Ishikawa (cell line): ENCODE results near the gene RETREG3.

Source experiments
- CEBPB ChIP-seq: IDR thresholded peaks from 2 replicates; pipeline ENCODE4 v1.6.1; 2012
- CREB1 ChIP-seq: IDR thresholded peaks from 2 replicates; pipeline ENCODE4 v1.6.1; 2012; ENCODE audit warnings: low read depth
- EGR1 ChIP-seq: IDR thresholded peaks from 2 replicates; pipeline ENCODE4 v1.6.1; 2012
- EP300 ChIP-seq: IDR thresholded peaks from 2 replicates; pipeline ENCODE4 v1.6.1; 2012; ENCODE audit warnings: borderline replicate concordance
- MAX ChIP-seq: IDR thresholded peaks from 2 replicates; pipeline ENCODE4 v1.6.1; 2012
- NFIC ChIP-seq: IDR thresholded peaks from 2 replicates; pipeline ENCODE4 v1.6.1; 2012
- RAD21 ChIP-seq: IDR thresholded peaks from 2 replicates; pipeline ENCODE4 v1.6.1; 2012; ENCODE audit warnings: low read depth
- REST ChIP-seq: IDR thresholded peaks from 2 replicates; pipeline ENCODE4 v1.6.1; 2012; ENCODE audit warnings: low read depth, mild to moderate bottlenecking
- TAF1 ChIP-seq: IDR thresholded peaks from 2 replicates; pipeline ENCODE4 v1.6.1; 2012; ENCODE audit warnings: low read depth, mild to moderate bottlenecking
- TEAD4 ChIP-seq: IDR thresholded peaks from 2 replicates; pipeline ENCODE4 v1.6.1; 2012
- USF1 ChIP-seq: IDR thresholded peaks from 2 replicates; pipeline ENCODE4 v1.6.1; 2012

GRCh38 chr17:42629411-42630009, 20.3 kb upstream of the RETREG3 start:
- TF ChIP-seq RAD21, result no peak
- TF ChIP-seq TAF1, result no peak
- TF ChIP-seq MAX, result no peak
- TF ChIP-seq EGR1, result no peak
- no peak for TF ChIP-seq CREB1
- TF ChIP-seq CEBPB, result no peak
- no peak for TF ChIP-seq TEAD4
- TF ChIP-seq NFIC, result no peak
- TF ChIP-seq USF1, result no peak
- no peak for TF ChIP-seq EP300
- TF ChIP-seq REST, result no peak
